DOHH2 (cell line): Measurements from ENCODE around the gene BICRA.

Source experiments
- CTCF ChIP-seq: fragments of 200-600 bp; sonication (generic); IDR thresholded peaks from one replicate; pipeline ENCODE4 v1.5.1; 2014; ENCODE audit warnings: antibody characterized with exemption, mild to moderate bottlenecking, low read depth, low read length; ENCODE audit not compliant: poor library complexity, severe bottlenecking
- EZH2phosphoT487 ChIP-seq: fragments of 200-600 bp; sonication (generic); IDR thresholded peaks from 2 replicates; pipeline ENCODE4 v1.6.1; 2017; ENCODE audit warnings: borderline replicate concordance, mild to moderate bottlenecking, antibody characterized with exemption, low read length, moderate library complexity, mixed read lengths

- TF ChIP-seq CTCF = no peak
- no peak for TF ChIP-seq EZH2phosphoT487
These were observed 8.4 kb upstream of the BICRA start for GRCh38 chr19:47600246-47601179.
